Measurements from ENCODE around the gene SAT2. TPM values are rescaled to one million over a fixed set of nuclear protein-coding genes. Genes with fewer than 3 reads are reported as not detected.

Gene SAT2
- total and polyA plus RNA-seq, 2 experiments from 2014 or later, result 56.7 to 69.4 TPM

DNA sequence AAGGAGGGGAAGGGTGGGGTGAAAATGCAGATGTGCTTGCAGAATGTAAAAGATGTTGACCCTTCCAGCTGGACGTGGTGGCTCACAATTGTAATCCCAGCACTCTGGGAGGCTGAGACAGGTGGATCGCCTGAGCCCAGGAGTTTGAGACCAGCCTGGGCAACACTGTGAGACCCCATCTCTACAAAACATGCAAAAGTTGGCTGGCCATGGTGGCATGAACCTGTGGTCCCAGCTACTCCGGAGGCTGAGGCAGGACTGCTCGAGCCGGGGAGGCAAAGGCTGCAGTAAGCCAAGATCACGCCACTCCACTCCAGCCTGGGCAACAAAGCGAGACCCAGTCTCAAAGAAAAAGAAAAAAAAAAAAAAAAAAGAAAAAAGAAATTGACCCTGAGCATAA, 40.9 kb upstream of the SAT2 start (continued):
- TF ChIP-seq, protein P1, sequence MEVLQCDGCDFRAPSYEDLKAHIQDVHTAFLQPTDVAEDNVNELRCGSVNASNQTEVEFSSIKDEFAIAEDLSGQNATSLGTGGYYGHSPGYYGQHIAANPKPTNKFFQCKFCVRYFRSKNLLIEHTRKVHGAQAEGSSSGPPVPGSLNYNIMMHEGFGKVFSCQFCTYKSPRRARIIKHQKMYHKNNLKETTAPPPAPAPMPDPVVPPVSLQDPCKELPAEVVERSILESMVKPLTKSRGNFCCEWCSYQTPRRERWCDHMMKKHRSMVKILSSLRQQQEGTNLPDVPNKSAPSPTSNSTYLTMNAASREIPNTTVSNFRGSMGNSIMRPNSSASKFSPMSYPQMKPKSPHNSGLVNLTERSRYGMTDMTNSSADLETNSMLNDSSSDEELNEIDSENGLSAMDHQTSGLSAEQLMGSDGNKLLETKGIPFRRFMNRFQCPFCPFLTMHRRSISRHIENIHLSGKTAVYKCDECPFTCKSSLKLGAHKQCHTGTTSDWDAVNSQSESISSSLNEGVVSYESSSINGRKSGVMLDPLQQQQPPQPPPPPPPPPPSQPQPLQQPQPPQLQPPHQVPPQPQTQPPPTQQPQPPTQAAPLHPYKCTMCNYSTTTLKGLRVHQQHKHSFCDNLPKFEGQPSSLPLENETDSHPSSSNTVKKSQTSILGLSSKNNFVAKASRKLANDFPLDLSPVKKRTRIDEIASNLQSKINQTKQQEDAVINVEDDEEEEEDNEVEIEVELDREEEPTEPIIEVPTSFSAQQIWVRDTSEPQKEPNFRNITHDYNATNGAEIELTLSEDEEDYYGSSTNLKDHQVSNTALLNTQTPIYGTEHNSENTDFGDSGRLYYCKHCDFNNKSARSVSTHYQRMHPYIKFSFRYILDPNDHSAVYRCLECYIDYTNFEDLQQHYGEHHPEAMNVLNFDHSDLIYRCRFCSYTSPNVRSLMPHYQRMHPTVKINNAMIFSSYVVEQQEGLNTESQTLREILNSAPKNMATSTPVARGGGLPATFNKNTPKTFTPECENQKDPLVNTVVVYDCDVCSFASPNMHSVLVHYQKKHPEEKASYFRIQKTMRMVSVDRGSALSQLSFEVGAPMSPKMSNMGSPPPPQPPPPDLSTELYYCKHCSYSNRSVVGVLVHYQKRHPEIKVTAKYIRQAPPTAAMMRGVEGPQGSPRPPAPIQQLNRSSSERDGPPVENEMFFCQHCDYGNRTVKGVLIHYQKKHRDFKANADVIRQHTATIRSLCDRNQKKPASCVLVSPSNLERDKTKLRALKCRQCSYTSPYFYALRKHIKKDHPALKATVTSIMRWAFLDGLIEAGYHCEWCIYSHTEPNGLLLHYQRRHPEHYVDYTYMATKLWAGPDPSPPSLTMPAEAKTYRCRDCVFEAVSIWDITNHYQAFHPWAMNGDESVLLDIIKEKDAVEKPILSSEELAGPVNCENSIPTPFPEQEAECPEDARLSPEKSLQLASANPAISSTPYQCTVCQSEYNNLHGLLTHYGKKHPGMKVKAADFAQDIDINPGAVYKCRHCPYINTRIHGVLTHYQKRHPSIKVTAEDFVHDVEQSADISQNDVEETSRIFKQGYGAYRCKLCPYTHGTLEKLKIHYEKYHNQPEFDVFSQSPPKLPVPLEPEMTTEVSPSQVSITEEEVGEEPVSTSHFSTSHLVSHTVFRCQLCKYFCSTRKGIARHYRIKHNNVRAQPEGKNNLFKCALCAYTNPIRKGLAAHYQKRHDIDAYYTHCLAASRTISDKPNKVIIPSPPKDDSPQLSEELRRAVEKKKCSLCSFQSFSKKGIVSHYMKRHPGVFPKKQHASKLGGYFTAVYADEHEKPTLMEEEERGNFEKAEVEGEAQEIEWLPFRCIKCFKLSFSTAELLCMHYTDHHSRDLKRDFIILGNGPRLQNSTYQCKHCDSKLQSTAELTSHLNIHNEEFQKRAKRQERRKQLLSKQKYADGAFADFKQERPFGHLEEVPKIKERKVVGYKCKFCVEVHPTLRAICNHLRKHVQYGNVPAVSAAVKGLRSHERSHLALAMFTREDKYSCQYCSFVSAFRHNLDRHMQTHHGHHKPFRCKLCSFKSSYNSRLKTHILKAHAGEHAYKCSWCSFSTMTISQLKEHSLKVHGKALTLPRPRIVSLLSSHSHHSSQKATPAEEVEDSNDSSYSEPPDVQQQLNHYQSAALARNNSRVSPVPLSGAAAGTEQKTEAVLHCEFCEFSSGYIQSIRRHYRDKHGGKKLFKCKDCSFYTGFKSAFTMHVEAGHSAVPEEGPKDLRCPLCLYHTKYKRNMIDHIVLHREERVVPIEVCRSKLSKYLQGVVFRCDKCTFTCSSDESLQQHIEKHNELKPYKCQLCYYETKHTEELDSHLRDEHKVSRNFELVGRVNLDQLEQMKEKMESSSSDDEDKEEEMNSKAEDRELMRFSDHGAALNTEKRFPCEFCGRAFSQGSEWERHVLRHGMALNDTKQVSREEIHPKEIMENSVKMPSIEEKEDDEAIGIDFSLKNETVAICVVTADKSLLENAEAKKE (CRISPR knock-in tag; IDR thresholded peaks at IDR 0.05), result no peak
- TF ChIP-seq CREB1 (CRISPR knock-in tag; IDR thresholded peaks at IDR 0.05; ENCODE audit: low read depth), result no peak
- TF ChIP-seq ZNF331 (CRISPR knock-in tag; IDR thresholded peaks at IDR 0.05; ENCODE audit: low read depth), result no peak
- TF ChIP-seq EZH2 (IDR thresholded peaks at IDR 0.05; ENCODE audit: low read depth, unreplicated experiment), result no peak
- TF ChIP-seq ZNF114 (CRISPR knock-in tag; IDR thresholded peaks at IDR 0.05), result no peak
- TF ChIP-seq, protein P2, sequence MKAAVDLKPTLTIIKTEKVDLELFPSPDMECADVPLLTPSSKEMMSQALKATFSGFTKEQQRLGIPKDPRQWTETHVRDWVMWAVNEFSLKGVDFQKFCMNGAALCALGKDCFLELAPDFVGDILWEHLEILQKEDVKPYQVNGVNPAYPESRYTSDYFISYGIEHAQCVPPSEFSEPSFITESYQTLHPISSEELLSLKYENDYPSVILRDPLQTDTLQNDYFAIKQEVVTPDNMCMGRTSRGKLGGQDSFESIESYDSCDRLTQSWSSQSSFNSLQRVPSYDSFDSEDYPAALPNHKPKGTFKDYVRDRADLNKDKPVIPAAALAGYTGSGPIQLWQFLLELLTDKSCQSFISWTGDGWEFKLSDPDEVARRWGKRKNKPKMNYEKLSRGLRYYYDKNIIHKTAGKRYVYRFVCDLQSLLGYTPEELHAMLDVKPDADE (IDR thresholded peaks at IDR 0.05), result no peak
- TF ChIP-seq CTCF (conservative IDR thresholded peaks at IDR 0.05; ENCODE audit: low read depth in 2 of 2), result no peak
- no peak for TF ChIP-seq NANOG (IDR thresholded peaks at IDR 0.05; ENCODE audit: borderline replicate concordance)

Measured in GM23338 (cell line).